HEK293 (cell line): ENCODE measurements around the gene ZC3H10.

Experiments
- BCL11A ChIP-seq: fragments of 450-650 bp; formaldehyde crosslinking; IDR thresholded peaks from 2 replicates; pipeline ENCODE4 v1.5.1; 2016; ENCODE audit warnings: low read depth, missing biosample characterization, missing genetic modification characterization
- FEZF1 ChIP-seq: fragments of 450-650 bp; formaldehyde crosslinking; IDR thresholded peaks from 2 replicates; pipeline ENCODE4 v1.5.1; 2016; ENCODE audit warnings: missing biosample characterization, missing genetic modification characterization
- GLIS1 ChIP-seq: fragments of 450-650 bp; formaldehyde crosslinking; IDR thresholded peaks from 2 replicates; pipeline ENCODE4 v1.5.1; 2016; ENCODE audit warnings: missing biosample characterization, missing genetic modification characterization
- HOXD13 ChIP-seq: sonication (generic); formaldehyde crosslinking; IDR thresholded peaks from 2 replicates; pipeline ENCODE4 v1.8.0; 2022; ENCODE audit warnings: missing genetic modification reagents, borderline replicate concordance
- OVOL3 ChIP-seq: fragments of 450-650 bp; formaldehyde crosslinking; IDR thresholded peaks from 2 replicates; pipeline ENCODE4 v1.5.1; 2016; ENCODE audit warnings: missing biosample characterization, missing genetic modification characterization
- PRDM1 ChIP-seq: fragments of 450-650 bp; formaldehyde crosslinking; IDR thresholded peaks from 2 replicates; pipeline ENCODE4; 2016; ENCODE audit warnings: missing biosample characterization, missing genetic modification characterization
- PRDM2 ChIP-seq: fragments of 450-650 bp; formaldehyde crosslinking; IDR thresholded peaks from 2 replicates; pipeline ENCODE4 v1.5.1; 2016; ENCODE audit warnings: missing biosample characterization, missing genetic modification characterization, borderline replicate concordance
- RBAK ChIP-seq: fragments of 450-650 bp; formaldehyde crosslinking; IDR thresholded peaks from 2 replicates; pipeline ENCODE4 v1.5.1; 2016; ENCODE audit warnings: missing biosample characterization, missing genetic modification characterization
- SALL2 ChIP-seq: fragments of 450-650 bp; formaldehyde crosslinking; IDR thresholded peaks from 2 replicates; pipeline ENCODE4 v1.5.0; 2017; ENCODE audit warnings: missing biosample characterization, mild to moderate bottlenecking, missing genetic modification characterization, borderline replicate concordance
- ZBTB6 ChIP-seq: fragments of 450-650 bp; formaldehyde crosslinking; IDR thresholded peaks from 2 replicates; pipeline ENCODE4 v1.5.1; 2017; ENCODE audit warnings: missing biosample characterization, missing genetic modification characterization
- ZBTB7A ChIP-seq: fragments of 450-650 bp; formaldehyde crosslinking; IDR thresholded peaks from 2 replicates; pipeline ENCODE4 v1.5.1; 2016; ENCODE audit warnings: low read depth, missing biosample characterization, missing genetic modification characterization
- ZEB2 ChIP-seq: fragments of 450-650 bp; formaldehyde crosslinking; IDR thresholded peaks from 2 replicates; pipeline ENCODE4 v1.5.1; 2016; ENCODE audit warnings: missing biosample characterization, missing genetic modification characterization
- ZFP69B ChIP-seq: fragments of 450-650 bp; formaldehyde crosslinking; IDR thresholded peaks from 2 replicates; pipeline ENCODE4 v1.5.1; 2016; ENCODE audit warnings: missing biosample characterization, missing genetic modification characterization
- ZNF121 ChIP-seq: fragments of 450-650 bp; formaldehyde crosslinking; IDR thresholded peaks from 2 replicates; pipeline ENCODE4 v1.5.1; 2016; ENCODE audit warnings: missing biosample characterization, missing genetic modification characterization
- ZNF132 ChIP-seq: fragments of 450-650 bp; formaldehyde crosslinking; IDR thresholded peaks from 2 replicates; pipeline ENCODE4 v1.5.1; 2017; ENCODE audit warnings: missing biosample characterization, missing genetic modification characterization, borderline replicate concordance
- ZNF174 ChIP-seq: fragments of 450-650 bp; formaldehyde crosslinking; IDR thresholded peaks from 2 replicates; pipeline ENCODE4 v1.5.0; 2017; ENCODE audit warnings: missing biosample characterization, mild to moderate bottlenecking, missing genetic modification characterization
- ZNF202 ChIP-seq: fragments of 450-650 bp; formaldehyde crosslinking; IDR thresholded peaks from 2 replicates; pipeline ENCODE4 v1.5.1; 2016; ENCODE audit warnings: missing biosample characterization, missing genetic modification characterization, borderline replicate concordance
- ZNF221 ChIP-seq: fragments of 450-650 bp; formaldehyde crosslinking; IDR thresholded peaks from 2 replicates; pipeline ENCODE4 v1.5.1; 2017; ENCODE audit warnings: missing biosample characterization, missing genetic modification characterization, borderline replicate concordance
- ZNF354C ChIP-seq: fragments of 450-650 bp; formaldehyde crosslinking; IDR thresholded peaks from 2 replicates; pipeline ENCODE4 v1.5.1; 2016; ENCODE audit warnings: missing biosample characterization, missing genetic modification characterization, low read depth, borderline replicate concordance
- ZNF366 ChIP-seq: fragments of 450-650 bp; formaldehyde crosslinking; conservative IDR thresholded peaks from 2 replicates; pipeline ENCODE4 v1.5.1; 2016; ENCODE audit warnings: missing biosample characterization, missing genetic modification characterization
- ZNF423 ChIP-seq: fragments of 450-650 bp; formaldehyde crosslinking; IDR thresholded peaks from 2 replicates; pipeline ENCODE4 v1.5.1; 2016; ENCODE audit warnings: missing biosample characterization, missing genetic modification characterization
- ZNF48 ChIP-seq: fragments of 450-650 bp; formaldehyde crosslinking; IDR thresholded peaks from 2 replicates; pipeline ENCODE4 v1.5.1; 2016; ENCODE audit warnings: missing biosample characterization, missing genetic modification characterization
- ZNF510 ChIP-seq: fragments of 450-650 bp; formaldehyde crosslinking; IDR thresholded peaks from 2 replicates; pipeline ENCODE4 v1.5.1; 2018; ENCODE audit warnings: mild to moderate bottlenecking, missing genetic modification characterization, missing biosample characterization; ENCODE audit not compliant: insufficient replicate concordance
- ZNF624 ChIP-seq: fragments of 450-650 bp; formaldehyde crosslinking; IDR thresholded peaks from 2 replicates; pipeline ENCODE4 v1.5.1; 2017; ENCODE audit warnings: missing biosample characterization, missing genetic modification characterization
- ZNF660 ChIP-seq: fragments of 450-650 bp; IDR thresholded peaks from 2 replicates; pipeline ENCODE4 v1.5.1; 2018; ENCODE audit warnings: missing biosample characterization, mild to moderate bottlenecking, missing genetic modification characterization
- ZNF768 ChIP-seq: fragments of 450-650 bp; formaldehyde crosslinking; IDR thresholded peaks from 2 replicates; pipeline ENCODE4 v1.5.1; 2018; ENCODE audit warnings: missing biosample characterization, mild to moderate bottlenecking, missing genetic modification characterization
- ZNF776 ChIP-seq: fragments of 450-650 bp; formaldehyde crosslinking; IDR thresholded peaks from 2 replicates; pipeline ENCODE4 v1.5.0; 2017; ENCODE audit warnings: missing biosample characterization, missing genetic modification characterization, borderline replicate concordance
- TF ChIP-seq, protein P1 (sequence below): fragments of 450-650 bp; formaldehyde crosslinking; IDR thresholded peaks from 2 replicates; pipeline ENCODE4 v1.5.1; 2017; ENCODE audit warnings: missing biosample characterization, mild to moderate bottlenecking, missing genetic modification characterization, moderate library complexity
- TF ChIP-seq, protein P2 (sequence below): fragments of 450-650 bp; formaldehyde crosslinking; IDR thresholded peaks from 2 replicates; pipeline ENCODE4 v1.5.0; 2017; ENCODE audit warnings: missing biosample characterization, missing genetic modification characterization, borderline replicate concordance

Gene ZC3H10

DNA sequence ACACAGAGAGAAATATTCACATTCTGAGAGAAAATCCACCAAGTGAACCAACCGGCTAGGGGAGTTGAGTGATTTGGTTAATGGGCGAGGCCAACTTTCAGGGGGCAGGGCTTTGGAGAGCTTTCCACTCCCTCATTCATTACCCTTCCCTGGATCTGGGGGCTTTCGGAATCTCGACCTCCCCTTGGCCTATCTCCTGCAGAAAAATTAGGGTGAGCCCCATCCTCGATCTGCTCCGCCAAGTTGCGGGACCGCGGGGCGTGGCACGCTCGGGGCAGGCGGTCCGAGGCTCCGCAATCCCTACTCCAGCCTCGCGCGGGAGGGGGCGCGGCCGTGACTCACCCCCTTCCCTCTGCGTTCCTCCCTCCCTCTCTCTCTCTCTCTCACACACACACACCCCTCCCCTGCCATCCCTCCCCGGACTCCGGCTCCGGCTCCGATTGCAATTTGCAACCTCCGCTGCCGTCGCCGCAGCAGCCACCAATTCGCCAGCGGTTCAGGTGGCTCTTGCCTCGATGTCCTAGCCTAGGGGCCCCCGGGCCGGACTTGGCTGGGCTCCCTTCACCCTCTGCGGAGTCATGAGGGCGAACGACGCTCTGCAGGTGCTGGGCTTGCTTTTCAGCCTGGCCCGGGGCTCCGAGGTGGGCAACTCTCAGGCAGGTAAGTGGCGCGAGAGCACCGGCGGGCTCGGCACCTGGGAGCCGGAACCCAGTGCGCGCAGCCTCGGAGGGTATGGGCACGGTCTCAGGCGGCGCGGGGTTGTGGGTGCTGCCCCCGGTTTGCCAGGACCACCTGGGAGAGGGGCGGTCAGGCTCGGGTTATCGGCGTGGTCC lies 38.1 kb upstream of the ZC3H10 start, which contains the start of gene ERBB3 (continued):
- TF ChIP-seq, protein P1, sequence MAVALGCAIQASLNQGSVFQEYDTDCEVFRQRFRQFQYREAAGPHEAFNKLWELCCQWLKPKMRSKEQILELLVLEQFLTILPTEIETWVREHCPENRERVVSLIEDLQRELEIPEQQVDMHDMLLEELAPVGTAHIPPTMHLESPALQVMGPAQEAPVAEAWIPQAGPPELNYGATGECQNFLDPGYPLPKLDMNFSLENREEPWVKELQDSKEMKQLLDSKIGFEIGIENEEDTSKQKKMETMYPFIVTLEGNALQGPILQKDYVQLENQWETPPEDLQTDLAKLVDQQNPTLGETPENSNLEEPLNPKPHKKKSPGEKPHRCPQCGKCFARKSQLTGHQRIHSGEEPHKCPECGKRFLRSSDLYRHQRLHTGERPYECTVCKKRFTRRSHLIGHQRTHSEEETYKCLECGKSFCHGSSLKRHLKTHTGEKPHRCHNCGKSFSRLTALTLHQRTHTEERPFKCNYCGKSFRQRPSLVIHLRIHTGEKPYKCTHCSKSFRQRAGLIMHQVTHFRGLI (tag by site-specific recombination), result no peak; the same call in 1 of the 2 replicates
- peak; percentile 48; the same call in 1 of the 2 replicates for TF ChIP-seq FEZF1
- TF ChIP-seq HOXD13 (CRISPR knock-in tag), result no peak
- TF ChIP-seq ZNF366 (tag by site-specific recombination), result peak; percentile 99
- TF ChIP-seq PRDM1 (tag by site-specific recombination), result peak; percentile 61; the same call in 1 of the 2 replicates
- TF ChIP-seq SALL2 (tag by site-specific recombination), result no peak
- TF ChIP-seq ZEB2 (tag by site-specific recombination), result peak; percentile 95
- peak; percentile 50; the same call in 1 of the 2 replicates for TF ChIP-seq OVOL3
- TF ChIP-seq ZNF510 (tag by site-specific recombination), result no peak
- TF ChIP-seq ZNF768 (tag by site-specific recombination), result no peak; the same call in 1 of the 2 replicates
- peak; percentile 63; the same call in 1 of the 2 replicates for TF ChIP-seq ZBTB6 (tag by site-specific recombination)
- peak; percentile 84 for TF ChIP-seq ZFP69B (tag by site-specific recombination)
- peak; percentile 96 for TF ChIP-seq ZBTB7A (tag by site-specific recombination)
- TF ChIP-seq ZNF121 (tag by site-specific recombination), result no peak
- TF ChIP-seq ZNF776 (tag by site-specific recombination), result no peak
- peak; percentile 93 for TF ChIP-seq GLIS1 (tag by site-specific recombination)
- no peak for TF ChIP-seq RBAK
- TF ChIP-seq, protein P2, sequence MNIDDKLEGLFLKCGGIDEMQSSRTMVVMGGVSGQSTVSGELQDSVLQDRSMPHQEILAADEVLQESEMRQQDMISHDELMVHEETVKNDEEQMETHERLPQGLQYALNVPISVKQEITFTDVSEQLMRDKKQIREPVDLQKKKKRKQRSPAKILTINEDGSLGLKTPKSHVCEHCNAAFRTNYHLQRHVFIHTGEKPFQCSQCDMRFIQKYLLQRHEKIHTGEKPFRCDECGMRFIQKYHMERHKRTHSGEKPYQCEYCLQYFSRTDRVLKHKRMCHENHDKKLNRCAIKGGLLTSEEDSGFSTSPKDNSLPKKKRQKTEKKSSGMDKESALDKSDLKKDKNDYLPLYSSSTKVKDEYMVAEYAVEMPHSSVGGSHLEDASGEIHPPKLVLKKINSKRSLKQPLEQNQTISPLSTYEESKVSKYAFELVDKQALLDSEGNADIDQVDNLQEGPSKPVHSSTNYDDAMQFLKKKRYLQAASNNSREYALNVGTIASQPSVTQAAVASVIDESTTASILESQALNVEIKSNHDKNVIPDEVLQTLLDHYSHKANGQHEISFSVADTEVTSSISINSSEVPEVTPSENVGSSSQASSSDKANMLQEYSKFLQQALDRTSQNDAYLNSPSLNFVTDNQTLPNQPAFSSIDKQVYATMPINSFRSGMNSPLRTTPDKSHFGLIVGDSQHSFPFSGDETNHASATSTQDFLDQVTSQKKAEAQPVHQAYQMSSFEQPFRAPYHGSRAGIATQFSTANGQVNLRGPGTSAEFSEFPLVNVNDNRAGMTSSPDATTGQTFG, result no peak; the same call in 1 of the 2 replicates
- TF ChIP-seq ZNF624 (tag by site-specific recombination), result no peak
- TF ChIP-seq ZNF132 (tag by site-specific recombination), result no peak
- peak; percentile 79; the same call in 1 of the 2 replicates for TF ChIP-seq PRDM2 (tag by site-specific recombination)
- no peak for TF ChIP-seq ZNF174 (tag by site-specific recombination)
- peak; percentile 51; the same call in 1 of the 2 replicates for TF ChIP-seq ZNF423
- no peak for TF ChIP-seq ZNF48 (tag by site-specific recombination)
- no peak for TF ChIP-seq ZNF354C (tag by site-specific recombination)
- TF ChIP-seq ZNF221 (tag by site-specific recombination), result no peak
- peak; percentile 94 for TF ChIP-seq BCL11A
- TF ChIP-seq ZNF660, result peak; percentile 11; the same call in 1 of the 2 replicates
- no peak for TF ChIP-seq ZNF202 (tag by site-specific recombination)
